Activated CD4-positive, CD25-positive, alpha-beta regulatory T cell treated with anti-CD3 and anti-CD28 coated beads, Interleukin-2, amount 50 U/mL, for 16 hours (primary cell): Measurements from ENCODE around the gene WDFY4.

ENCODE experiments used
- DNase-seq: peaks from one replicate; pipeline ENCODE4 v3.0.0-alpha.2; 2020; ENCODE audit warnings: low read depth, low spot score

Gene WDFY4

DNA sequence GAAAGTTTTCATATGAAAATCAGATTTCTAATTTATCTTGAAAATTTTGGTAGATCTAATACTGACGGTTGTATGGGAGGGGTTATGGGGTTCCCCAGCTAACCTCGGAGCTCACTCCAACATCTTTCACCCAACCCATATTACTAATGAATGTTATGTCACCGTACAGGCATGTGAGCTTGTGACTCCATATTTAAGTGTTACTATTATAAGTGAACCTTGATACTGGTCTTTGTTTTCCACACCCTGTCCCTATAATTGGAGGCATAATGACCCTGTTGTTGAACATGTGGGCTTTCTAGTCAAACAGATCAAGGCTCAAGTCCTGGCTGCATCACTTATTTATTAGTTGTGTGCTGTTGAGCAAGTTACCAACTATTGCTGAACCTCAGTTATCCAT, 27.2 kb downstream of the WDFY4 start:
- no peak for DNase-seq

GRCh38 chr10:48714088-48714487, 29.4 kb downstream of the WDFY4 start:
- DNase-seq: no peak

- DNase-seq: no peak
Observed at GRCh38 chr10:48716416-48716815, 31.7 kb downstream of the WDFY4 start.

DNA sequence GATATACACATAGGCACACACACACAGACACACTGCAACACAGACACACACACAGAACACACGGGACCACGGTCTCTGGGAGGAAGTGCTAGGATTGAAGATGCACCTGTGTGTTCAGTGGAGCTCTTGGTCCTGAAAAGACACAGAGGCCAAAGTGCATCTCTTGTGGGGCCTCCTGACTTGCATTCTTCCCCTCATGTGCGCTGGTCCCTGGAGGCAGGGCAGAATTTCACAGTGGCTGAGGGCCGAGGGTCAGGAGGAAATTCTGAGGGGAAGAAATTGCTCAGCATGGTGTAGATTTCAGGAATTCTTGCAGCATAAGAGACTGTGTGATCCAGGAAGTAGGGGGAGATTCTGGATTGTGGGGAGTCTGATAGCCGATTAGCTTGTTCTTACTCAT, 35.9 kb downstream of the WDFY4 start:
- DNase-seq: no peak

- no peak for DNase-seq
Observed at GRCh38 chr10:48722153-48723145, 37.8 kb downstream of the WDFY4 start.

DNA sequence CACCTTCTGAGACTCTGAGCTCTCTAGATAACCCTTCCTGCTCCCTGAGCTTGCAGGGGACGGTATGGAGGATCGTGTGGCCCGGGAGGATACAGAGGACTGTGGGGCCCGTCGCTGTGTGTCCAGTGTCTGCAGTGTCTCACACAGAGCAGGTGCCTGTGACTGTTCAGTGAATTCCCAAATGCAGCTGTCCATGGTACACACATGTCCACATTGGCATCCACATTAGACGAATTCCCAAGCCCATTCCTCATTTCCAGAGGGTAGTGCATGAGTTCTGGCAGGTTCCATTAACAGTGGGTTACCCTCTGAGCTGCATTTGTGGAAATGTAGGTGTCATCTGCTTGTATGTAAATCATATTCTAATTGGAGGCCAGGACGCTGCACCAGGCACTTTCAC, 39.5 kb downstream of the WDFY4 start:
- no peak for DNase-seq

GRCh38 chr10:48725708-48726107, 41.0 kb downstream of the WDFY4 start:
- no peak for DNase-seq

- DNase-seq: no peak
Observed at GRCh38 chr10:48727866-48728265, 43.2 kb downstream of the WDFY4 start.

DNA sequence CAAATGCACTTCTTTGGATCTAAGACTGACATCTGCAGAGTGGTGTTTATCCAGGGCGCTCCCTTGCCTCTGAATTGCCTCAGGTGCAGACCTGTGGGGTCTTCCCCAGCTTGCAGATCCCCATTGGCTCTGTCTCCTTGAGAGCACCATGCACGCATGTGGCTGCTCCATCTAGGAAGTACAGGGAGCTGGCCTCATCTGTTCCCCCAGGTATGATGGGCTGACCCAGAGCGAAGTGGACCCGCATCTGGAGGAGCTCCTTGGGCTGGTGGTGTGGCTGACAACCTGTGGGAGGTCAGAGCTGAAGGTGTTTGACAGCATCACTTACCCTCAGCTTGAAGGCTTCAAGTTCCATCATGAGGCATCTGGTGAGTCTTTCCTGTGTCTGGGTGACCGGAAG, 44.5 kb downstream of the WDFY4 start:
- DNase-seq: no peak

- no peak for DNase-seq
Observed at GRCh38 chr10:48729941-48730457, 45.3 kb downstream of the WDFY4 start.

GRCh38 chr10:48731141-48731540, 46.5 kb downstream of the WDFY4 start:
- no peak for DNase-seq

DNA sequence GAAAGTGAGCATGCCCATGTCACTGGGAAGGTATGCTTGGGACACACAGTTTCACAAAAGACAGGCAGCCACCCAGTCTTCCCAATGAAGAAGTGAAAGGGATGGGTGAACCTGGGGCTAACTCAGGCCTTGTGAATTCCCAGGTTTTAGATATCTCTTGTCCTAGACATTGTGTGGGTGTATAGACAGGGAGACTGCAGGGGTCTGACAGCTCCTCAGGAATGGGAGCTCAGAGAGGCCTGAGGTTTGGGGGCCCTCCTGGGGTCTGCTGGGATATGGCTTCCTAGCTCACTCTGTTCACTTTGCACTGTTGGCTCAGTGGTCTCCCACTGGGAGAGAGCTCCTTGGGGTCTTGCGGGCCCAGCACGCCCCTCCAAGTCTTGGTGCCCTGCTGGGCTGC, 47.0 kb downstream of the WDFY4 start:
- no peak for DNase-seq

DNA sequence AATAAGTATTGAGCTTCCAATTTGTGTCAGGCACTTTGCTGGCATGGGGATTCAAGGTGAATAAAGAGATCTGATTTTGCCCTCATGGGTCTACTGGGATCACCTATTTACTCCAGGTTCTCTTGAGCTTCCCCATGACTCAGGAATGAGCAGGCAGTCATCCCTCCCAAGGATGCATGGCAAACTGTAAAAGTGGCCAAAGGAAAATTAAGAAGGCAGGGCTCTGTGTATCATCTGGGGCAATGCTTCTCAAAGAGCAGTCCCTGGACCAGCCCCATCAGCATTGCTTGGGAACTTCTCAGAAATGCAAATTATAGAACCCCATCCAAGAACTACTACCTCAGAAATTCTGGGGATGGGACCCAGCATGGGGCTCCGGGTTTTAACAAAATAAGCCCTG, 48.7 kb downstream of the WDFY4 start:
- no peak for DNase-seq

- DNase-seq: no peak
Observed at GRCh38 chr10:48735836-48736390, 51.2 kb downstream of the WDFY4 start.

GRCh38 chr10:48736596-48736995, 51.9 kb downstream of the WDFY4 start:
- no peak for DNase-seq

- DNase-seq: no peak
Observed at GRCh38 chr10:48737886-48738285, 53.2 kb downstream of the WDFY4 start.

DNA sequence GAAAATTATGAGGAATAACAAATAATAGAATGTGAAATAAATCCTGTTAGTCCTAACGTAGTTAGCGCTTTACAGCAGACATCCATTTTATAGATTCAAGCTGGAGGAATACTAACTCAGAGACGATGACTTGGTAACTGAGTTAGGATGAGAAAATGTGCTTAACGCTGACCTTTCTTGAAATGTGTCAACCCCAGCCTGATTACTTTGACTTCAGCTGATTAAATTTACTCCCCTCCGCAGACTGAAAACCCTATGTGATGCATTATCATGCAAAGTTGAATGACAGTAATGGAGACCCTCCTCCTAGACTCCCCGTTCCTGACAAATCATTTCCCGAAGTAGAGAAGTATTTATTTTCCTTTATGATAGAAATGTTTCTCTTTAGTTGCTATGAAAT, 54.5 kb downstream of the WDFY4 start:
- DNase-seq: no peak

- DNase-seq: no peak
Observed at GRCh38 chr10:48740015-48740707, 55.5 kb downstream of the WDFY4 start.

- no peak for DNase-seq
Observed at GRCh38 chr10:48740988-48741387, 56.3 kb downstream of the WDFY4 start.

- DNase-seq: no peak
Observed at GRCh38 chr10:48742891-48743860, 58.5 kb downstream of the WDFY4 start.

DNA sequence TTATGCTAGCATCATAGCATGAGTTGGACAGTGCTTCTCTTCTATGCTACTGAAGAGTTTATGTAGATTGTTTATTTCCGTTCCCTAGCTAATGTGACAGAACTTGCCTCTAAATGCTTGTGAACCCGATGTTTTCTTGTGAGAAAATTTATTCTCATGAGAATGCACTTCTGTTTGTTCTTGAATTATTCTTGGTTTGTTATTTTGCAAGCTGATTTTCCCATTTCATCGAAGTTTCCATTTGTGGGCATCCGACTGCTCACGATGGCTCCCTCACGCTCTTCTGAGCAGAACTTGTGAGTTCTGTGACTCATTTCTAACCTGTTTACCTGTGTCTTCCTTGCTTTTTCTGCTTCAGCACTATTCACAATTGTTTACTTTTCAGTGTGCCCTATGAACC, 59.9 kb downstream of the WDFY4 start:
- no peak for DNase-seq
